HepG2 (cell line): Measurements from ENCODE around the gene RERE. TPM values are rescaled to one million over a fixed set of nuclear protein-coding genes. Genes with fewer than 3 reads are reported as not detected.

Experiments used
- ADNP ChIP-seq: sonication (generic); formaldehyde crosslinking; IDR thresholded peaks from 2 replicates; pipeline ENCODE4 v1.4.0; 2020; ENCODE audit warnings: missing genetic modification reagents
- BHLHE40 ChIP-seq: IDR thresholded peaks from 2 replicates; pipeline ENCODE4 v1.6.1; 2011; ENCODE audit warnings: low read length, improper control_type of control experiment
- DMAP1 ChIP-seq: IDR thresholded peaks from 2 replicates; pipeline ENCODE4 v1.6.1; 2016
- FOXK2 ChIP-seq: fragments of 450-650 bp; IDR thresholded peaks from 2 replicates; pipeline ENCODE4 v1.6.1; 2016
- MIER2 ChIP-seq: IDR thresholded peaks from 2 replicates; pipeline ENCODE4 v1.6.1; 2016; ENCODE audit warnings: missing biosample characterization, missing genetic modification reagents
- SMARCC2 ChIP-seq: fragments of 450-650 bp; IDR thresholded peaks from 2 replicates; pipeline ENCODE4 v1.6.1; 2017; ENCODE audit warnings: antibody characterized with exemption, mild to moderate bottlenecking
- TAF15 ChIP-seq: fragments of 200-400 bp; formaldehyde crosslinking; IDR thresholded peaks from one replicate; pipeline ENCODE4 v1.6.1; 2018; ENCODE audit warnings: mild to moderate bottlenecking, low read depth, low read length; ENCODE audit not compliant: poor library complexity, severe bottlenecking
- ZBTB38 ChIP-seq: sonication (generic); formaldehyde crosslinking; IDR thresholded peaks from 2 replicates; pipeline ENCODE4 v1.5.1; 2020; ENCODE audit warnings: mild to moderate bottlenecking, missing genetic modification reagents
- ZFP36 ChIP-seq: fragments of 150-350 bp; IDR thresholded peaks from 2 replicates; pipeline ENCODE4 v1.6.1; 2018; ENCODE audit warnings: borderline replicate concordance, low read length, low read depth; ENCODE audit not compliant: partially characterized antibody
- ZIK1 ChIP-seq: sonication (generic); formaldehyde crosslinking; IDR thresholded peaks from 2 replicates; pipeline ENCODE4 v1.5.0; 2020; ENCODE audit warnings: mild to moderate bottlenecking, low read depth, missing genetic modification reagents, borderline replicate concordance
- ZNF430 ChIP-seq: sonication (generic); formaldehyde crosslinking; IDR thresholded peaks from 2 replicates; pipeline ENCODE4 v1.9.0; 2021; ENCODE audit warnings: mild to moderate bottlenecking, missing genetic modification reagents
- ZNF549 ChIP-seq: sonication (generic); formaldehyde crosslinking; IDR thresholded peaks from 2 replicates; pipeline ENCODE4 v1.5.0; 2020; ENCODE audit warnings: missing genetic modification reagents
- ZNF605 ChIP-seq: sonication (generic); formaldehyde crosslinking; IDR thresholded peaks from 2 replicates; pipeline ENCODE4 v1.8.0; 2022; ENCODE audit warnings: mild to moderate bottlenecking, missing genetic modification reagents
- polyA plus RNA-seq, 8 experiments: library from polyadenylated mRNA; depleted of rRNA in 3 of 8; stranded (reverse) in 7 of 8; unstranded in 1 of 8; fragments of >200 nt; fragmentation: Illumina TruSeq in 4 of 8; extraction: Trizol in 4 of 8; gene quantifications; 2 replicates each; pipeline versions ENCODE4 v1.2.1 to v1.2.3, GENCODE V29; 2011 to 2016; ENCODE audit warnings: low read depth in 4 of 8, missing spikeins in 1 of 8, mixed read lengths in 1 of 8; ENCODE audit not compliant: insufficient read depth in 1 of 8
- total RNA-seq, 5 experiments: library from RNA; depleted of rRNA; stranded (reverse); fragments of >200 nt; fragmentation: Illumina TruSeq; extraction: Trizol; gene quantifications; 2 replicates each; pipeline ENCODE4 v1.2.3, GENCODE V29; 2016; ENCODE audit warnings: low read depth in 1 of 5
- TF ChIP-seq, protein P1 (sequence below): sonication (generic); formaldehyde crosslinking; conservative IDR thresholded peaks from 2 replicates; pipeline ENCODE4 v1.5.0; 2020; ENCODE audit warnings: missing genetic modification reagents
- TF ChIP-seq, protein P2 (sequence below), 2 experiments: sonication (generic) in 1 of 2; formaldehyde crosslinking in 1 of 2; IDR thresholded peaks; 2 replicates each; pipeline versions ENCODE4 v1.4.0 to v1.6.1; 2018 to 2020; ENCODE audit warnings: missing genetic modification reagents in 2 of 2, borderline replicate concordance in 1 of 2, low read depth in 1 of 2, mild to moderate bottlenecking in 1 of 2, missing biosample characterization in 1 of 2
- TF ChIP-seq, protein P3 (sequence below): sonication (generic); formaldehyde crosslinking; IDR thresholded peaks from 2 replicates; pipeline ENCODE4 v1.8.0; 2022; ENCODE audit warnings: missing genetic modification reagents, mild to moderate bottlenecking, inconsistent platforms, borderline replicate concordance
- TF ChIP-seq, protein P4 (sequence below), 2 experiments: IDR thresholded peaks; 2 replicates each; pipeline ENCODE4 v1.6.1; 2011 to 2012; ENCODE audit warnings: low read length in 2 of 2, borderline replicate concordance in 1 of 2, low read depth in 1 of 2, mild to moderate bottlenecking in 1 of 2, moderate library complexity in 1 of 2
- TF ChIP-seq, protein P5 (sequence below): IDR thresholded peaks from 2 replicates; pipeline ENCODE4 v1.6.1; 2016; ENCODE audit warnings: missing compliant biosample characterization, missing genetic modification reagents, borderline replicate concordance

Gene RERE
- total and polyA plus RNA-seq, 2 of the 13 experiments (the other 11 are each of a cell fraction or from before 2014, with no cell fraction given) = 18.3 to 21.9 TPM

DNA sequence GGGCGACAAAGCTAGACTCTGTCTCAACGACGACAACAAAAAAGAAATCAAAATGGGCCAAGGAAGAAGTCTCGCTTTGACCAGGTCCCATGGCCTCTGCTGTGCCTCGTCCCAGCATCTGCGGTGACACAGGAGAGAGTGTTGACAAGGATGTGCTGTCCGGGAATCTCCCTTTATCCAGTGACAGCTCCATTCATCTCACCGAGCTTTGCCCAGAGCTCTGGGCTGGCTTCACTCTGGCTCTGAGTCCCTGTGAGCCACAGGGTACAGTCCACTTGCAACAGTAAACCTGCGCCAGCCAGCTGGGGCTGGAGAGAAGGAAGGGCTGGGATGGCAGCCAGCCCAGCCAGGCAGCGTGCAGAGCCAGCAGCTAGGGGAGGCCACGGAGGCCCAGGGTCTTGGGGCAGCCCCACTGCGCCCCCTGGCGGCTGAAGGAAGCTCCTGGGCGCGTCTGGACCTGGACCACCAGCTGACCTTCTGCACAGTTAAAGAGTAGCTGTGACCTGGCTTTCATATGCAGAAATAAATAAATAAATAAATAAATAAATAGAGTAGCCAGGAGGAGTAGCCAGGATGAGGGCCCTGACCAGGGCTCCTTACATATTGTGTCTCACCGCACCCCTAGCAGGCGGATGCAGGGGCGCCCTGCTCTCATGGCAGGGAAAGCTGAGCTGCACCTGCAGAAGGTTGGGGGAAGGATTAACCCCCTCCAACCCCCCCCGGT lies 31.4 kb upstream of the RERE start (continued):
- no peak for TF ChIP-seq SMARCC2
- TF ChIP-seq, protein P1, sequence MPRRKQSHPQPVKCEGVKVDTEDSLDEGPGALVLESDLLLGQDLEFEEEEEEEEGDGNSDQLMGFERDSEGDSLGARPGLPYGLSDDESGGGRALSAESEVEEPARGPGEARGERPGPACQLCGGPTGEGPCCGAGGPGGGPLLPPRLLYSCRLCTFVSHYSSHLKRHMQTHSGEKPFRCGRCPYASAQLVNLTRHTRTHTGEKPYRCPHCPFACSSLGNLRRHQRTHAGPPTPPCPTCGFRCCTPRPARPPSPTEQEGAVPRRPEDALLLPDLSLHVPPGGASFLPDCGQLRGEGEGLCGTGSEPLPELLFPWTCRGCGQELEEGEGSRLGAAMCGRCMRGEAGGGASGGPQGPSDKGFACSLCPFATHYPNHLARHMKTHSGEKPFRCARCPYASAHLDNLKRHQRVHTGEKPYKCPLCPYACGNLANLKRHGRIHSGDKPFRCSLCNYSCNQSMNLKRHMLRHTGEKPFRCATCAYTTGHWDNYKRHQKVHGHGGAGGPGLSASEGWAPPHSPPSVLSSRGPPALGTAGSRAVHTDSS (CRISPR knock-in tag) = no peak
- TF ChIP-seq TAF15 = no peak
- TF ChIP-seq ZBTB38 = peak; percentile 58
- TF ChIP-seq, protein P2, sequence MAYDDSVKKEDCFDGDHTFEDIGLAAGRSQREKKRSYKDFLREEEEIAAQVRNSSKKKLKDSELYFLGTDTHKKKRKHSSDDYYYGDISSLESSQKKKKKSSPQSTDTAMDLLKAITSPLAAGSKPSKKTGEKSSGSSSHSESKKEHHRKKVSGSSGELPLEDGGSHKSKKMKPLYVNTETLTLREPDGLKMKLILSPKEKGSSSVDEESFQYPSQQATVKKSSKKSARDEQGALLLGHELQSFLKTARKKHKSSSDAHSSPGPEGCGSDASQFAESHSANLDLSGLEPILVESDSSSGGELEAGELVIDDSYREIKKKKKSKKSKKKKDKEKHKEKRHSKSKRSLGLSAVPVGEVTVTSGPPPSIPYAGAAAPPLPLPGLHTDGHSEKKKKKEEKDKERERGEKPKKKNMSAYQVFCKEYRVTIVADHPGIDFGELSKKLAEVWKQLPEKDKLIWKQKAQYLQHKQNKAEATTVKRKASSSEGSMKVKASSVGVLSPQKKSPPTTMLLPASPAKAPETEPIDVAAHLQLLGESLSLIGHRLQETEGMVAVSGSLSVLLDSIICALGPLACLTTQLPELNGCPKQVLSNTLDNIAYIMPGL (CRISPR knock-in tag; IDR thresholded peaks at IDR 0.05; ENCODE audit: borderline replicate concordance in 1 of 2, low read depth in 1 of 2) = peak; percentile 71 to 86; a peak in 3 of 4 replicates
- TF ChIP-seq ZNF549 = no peak
- no peak for TF ChIP-seq BHLHE40
- no peak; the same call in 1 of the 2 replicates for TF ChIP-seq ZIK1 (CRISPR knock-in tag)
- TF ChIP-seq, protein P3, sequence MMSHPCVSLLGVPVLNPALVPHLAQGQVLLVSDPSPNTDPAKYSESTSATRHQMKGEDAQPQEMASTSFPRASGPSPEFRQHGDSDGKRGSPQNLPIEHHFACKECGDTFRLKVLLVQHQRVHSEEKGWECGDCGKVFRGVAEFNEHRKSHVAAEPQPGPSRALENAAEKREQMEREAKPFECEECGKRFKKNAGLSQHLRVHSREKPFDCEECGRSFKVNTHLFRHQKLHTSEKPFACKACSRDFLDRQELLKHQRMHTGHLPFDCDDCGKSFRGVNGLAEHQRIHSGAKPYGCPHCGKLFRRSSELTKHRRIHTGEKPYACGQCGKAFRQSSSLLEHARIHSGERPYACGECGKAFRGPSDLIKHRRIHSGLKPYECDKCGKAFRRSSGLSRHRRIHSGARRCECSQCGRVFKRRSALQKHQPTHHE (CRISPR knock-in tag) = no peak
- no peak for TF ChIP-seq FOXK2
- peak; percentile 84 for TF ChIP-seq MIER2 (CRISPR knock-in tag)
- TF ChIP-seq, protein P4, sequence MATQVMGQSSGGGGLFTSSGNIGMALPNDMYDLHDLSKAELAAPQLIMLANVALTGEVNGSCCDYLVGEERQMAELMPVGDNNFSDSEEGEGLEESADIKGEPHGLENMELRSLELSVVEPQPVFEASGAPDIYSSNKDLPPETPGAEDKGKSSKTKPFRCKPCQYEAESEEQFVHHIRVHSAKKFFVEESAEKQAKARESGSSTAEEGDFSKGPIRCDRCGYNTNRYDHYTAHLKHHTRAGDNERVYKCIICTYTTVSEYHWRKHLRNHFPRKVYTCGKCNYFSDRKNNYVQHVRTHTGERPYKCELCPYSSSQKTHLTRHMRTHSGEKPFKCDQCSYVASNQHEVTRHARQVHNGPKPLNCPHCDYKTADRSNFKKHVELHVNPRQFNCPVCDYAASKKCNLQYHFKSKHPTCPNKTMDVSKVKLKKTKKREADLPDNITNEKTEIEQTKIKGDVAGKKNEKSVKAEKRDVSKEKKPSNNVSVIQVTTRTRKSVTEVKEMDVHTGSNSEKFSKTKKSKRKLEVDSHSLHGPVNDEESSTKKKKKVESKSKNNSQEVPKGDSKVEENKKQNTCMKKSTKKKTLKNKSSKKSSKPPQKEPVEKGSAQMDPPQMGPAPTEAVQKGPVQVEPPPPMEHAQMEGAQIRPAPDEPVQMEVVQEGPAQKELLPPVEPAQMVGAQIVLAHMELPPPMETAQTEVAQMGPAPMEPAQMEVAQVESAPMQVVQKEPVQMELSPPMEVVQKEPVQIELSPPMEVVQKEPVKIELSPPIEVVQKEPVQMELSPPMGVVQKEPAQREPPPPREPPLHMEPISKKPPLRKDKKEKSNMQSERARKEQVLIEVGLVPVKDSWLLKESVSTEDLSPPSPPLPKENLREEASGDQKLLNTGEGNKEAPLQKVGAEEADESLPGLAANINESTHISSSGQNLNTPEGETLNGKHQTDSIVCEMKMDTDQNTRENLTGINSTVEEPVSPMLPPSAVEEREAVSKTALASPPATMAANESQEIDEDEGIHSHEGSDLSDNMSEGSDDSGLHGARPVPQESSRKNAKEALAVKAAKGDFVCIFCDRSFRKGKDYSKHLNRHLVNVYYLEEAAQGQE (IDR thresholded peaks at IDR 0.05; ENCODE audit: borderline replicate concordance in 1 of 2, low read depth in 1 of 2, low read length in 2 of 2) = no peak
- TF ChIP-seq, protein P5, sequence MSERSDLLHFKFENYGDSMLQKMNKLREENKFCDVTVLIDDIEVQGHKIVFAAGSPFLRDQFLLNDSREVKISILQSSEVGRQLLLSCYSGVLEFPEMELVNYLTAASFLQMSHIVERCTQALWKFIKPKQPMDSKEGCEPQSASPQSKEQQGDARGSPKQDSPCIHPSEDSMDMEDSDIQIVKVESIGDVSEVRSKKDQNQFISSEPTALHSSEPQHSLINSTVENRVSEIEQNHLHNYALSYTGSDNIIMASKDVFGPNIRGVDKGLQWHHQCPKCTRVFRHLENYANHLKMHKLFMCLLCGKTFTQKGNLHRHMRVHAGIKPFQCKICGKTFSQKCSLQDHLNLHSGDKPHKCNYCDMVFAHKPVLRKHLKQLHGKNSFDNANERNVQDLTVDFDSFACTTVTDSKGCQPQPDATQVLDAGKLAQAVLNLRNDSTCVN (CRISPR knock-in tag) = peak; percentile 68; the same call in 1 of the 2 replicates
- no peak; the same call in 1 of the 2 replicates for TF ChIP-seq ZNF605 (CRISPR knock-in tag)
- no peak for TF ChIP-seq ZFP36
- no peak; the same call in 1 of the 2 replicates for TF ChIP-seq DMAP1
- TF ChIP-seq ZNF430 (CRISPR knock-in tag) = no peak
- peak; percentile 80; the same call in 1 of the 2 replicates for TF ChIP-seq ADNP (CRISPR knock-in tag)
